Esophagus (tissue), 2 donors: ENCODE measurements around the gene ATP2B2. TPM values are rescaled to one million over a fixed set of nuclear protein-coding genes. Genes with fewer than 3 reads are reported as not detected.

Source experiments
- H3K27ac ChIP-seq, 2 donors: one replicate each; pipeline ENCODE4 v1.5.1; 2013; ENCODE audit warnings: low read depth in 2 of 2, mild to moderate bottlenecking in 2 of 2, inconsistent platforms in 1 of 2, low read length in 1 of 2, moderate library complexity in 1 of 2
- H3K27me3 ChIP-seq, 2 donors: one replicate each; pipeline ENCODE4 v1.6.1; 2013; ENCODE audit warnings: low read length in 2 of 2, control low read depth in 1 of 2, mild to moderate bottlenecking in 1 of 2; ENCODE audit not compliant: insufficient read depth in 2 of 2, control insufficient read depth in 1 of 2
- H3K36me3 ChIP-seq, 2 donors: one replicate each; pipeline ENCODE4 v1.6.1; 2013; ENCODE audit warnings: low read length in 1 of 2; ENCODE audit not compliant: control insufficient read depth in 2 of 2, insufficient read depth in 2 of 2
- H3K4me1 ChIP-seq, 2 donors: one replicate each; pipeline ENCODE4 v1.6.1; 2013; ENCODE audit warnings: low read length in 1 of 2; ENCODE audit not compliant: control insufficient read depth in 2 of 2, insufficient read depth in 2 of 2
- H3K4me3 ChIP-seq, 2 donors: one replicate each; pipeline ENCODE4 v1.5.1; 2013; ENCODE audit warnings: low read length in 2 of 2, mild to moderate bottlenecking in 2 of 2, low read depth in 1 of 2, moderate library complexity in 1 of 2
- H3K9me3 ChIP-seq, 2 donors: one replicate each; pipeline ENCODE4 v1.6.1; 2013; ENCODE audit warnings: mild to moderate bottlenecking in 2 of 2, low read depth in 1 of 2, low read length in 1 of 2, moderate library complexity in 1 of 2; ENCODE audit not compliant: control insufficient read depth in 2 of 2, insufficient read depth in 1 of 2
- WGBS, 2 donors: extraction: QIAGEN DNeasy Blood & Tissue Kit; methylation state at CpG; one replicate each; pipeline ENCODE4 v1.1.7; 2013; 5-methylcytosine and 5-hydroxymethylcytosine counted together
- polyA plus RNA-seq, 2 donors: library from polyadenylated mRNA; stranded (reverse); fragments of 200-250 nt; gene quantifications; one replicate each; pipeline ENCODE4 v1.2.3, GENCODE V29; 2013
- donor health status: healthy with polysubstance abuse.
- donor health status: Bipolar disorder and iron deficiency.

Gene ATP2B2
- polyA plus RNA-seq, 2 donors: 0.06 to 0.08 TPM

DNA sequence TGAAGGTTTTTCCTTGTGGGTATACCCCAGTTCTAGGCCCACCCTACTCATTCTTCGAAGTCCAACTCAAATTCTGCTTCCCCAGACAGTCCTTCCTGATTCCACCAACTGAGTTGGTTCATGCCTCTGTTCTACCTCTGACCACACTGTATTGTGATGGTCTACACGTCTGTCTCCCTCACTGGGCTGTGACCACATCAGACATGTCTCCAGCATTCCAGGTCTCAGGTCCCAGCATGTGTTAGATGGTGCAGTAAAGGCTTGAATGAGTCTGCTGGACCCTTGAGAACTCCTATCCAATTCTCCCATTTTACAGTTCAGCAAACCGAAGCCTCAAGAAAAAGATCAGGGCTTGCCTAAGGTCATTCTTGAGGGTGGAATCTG is 2.8 kb upstream of the ATP2B2 start:
- H3K4me1 ChIP-seq: peaks cover 0 to 4% of the 10 kb centered on the region in 2 donors
- no peaks in the 10 kb centered on the region for H3K9me3 ChIP-seq
- no peak overlapping the region for H3K27ac ChIP-seq
- H3K36me3 ChIP-seq: no peaks in the 10 kb centered on the region
- 73 to 78% methylated on average over 3 of the region's 3 CpGs for WGBS, 2 donors
- peaks cover 4 to 9% of the 10 kb centered on the region in 2 donors for H3K27me3 ChIP-seq
- no peak overlapping the region for H3K4me3 ChIP-seq

DNA sequence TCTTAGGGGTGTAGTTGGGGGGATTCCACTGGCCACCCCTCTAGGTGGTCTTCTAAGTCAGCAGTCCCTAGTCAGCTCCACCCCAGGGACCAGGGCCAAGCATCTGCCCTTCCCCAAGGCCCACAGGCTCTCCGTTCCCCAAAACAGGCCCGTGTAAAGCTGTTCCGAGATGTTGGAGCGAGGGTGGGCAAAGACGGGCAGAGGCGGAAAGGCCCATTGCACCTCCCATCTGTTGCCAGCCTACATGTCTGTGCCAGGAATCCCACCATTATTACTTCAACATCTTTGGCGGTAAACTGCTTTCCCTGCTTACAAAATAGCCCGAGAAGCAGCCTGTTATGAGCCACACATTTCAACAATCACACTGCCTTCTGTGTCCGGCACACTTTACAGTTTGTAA is 1.9 kb upstream of the ATP2B2 start:
- Histone ChIP-seq H3K36me3 (no peaks in the 10 kb centered on the region), H3K27me3 (peaks cover 4 to 9% of the 10 kb centered on the region in 2 donors), H3K27ac (no peak overlapping the region), H3K4me1 (peaks cover 0 to 4% of the 10 kb centered on the region in 2 donors), H3K4me3 (no peak overlapping the region), H3K9me3 (no peaks in the 10 kb centered on the region)
- 91 to 92% methylated on average over 9 of the region's 9 CpGs for WGBS, 2 donors

DNA sequence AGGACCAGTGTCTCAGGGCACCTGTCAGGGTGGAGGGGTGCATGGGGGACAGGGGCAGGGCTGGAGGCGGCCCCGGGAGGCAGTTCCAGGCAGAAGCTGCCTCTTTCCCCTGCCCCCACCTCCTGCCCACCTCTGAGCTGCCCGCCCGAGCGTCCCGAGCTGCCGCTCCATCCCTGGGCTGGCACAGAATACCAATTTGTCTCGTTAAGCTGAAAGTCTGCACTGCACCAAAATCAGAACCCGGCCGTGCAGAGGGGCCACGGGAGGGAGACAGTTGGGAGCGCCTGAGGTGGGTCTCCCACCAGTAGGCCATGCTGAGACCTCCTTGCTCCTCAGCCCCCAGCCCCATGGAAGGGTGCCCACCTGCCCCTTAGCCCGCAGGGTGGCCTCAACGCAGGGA is 1.3 kb upstream of the ATP2B2 start:
- no peaks in the 10 kb centered on the region for H3K9me3 ChIP-seq
- peaks cover 0 to 4% of the 10 kb centered on the region in 2 donors for H3K4me1 ChIP-seq
- H3K27ac ChIP-seq: no peak overlapping the region
- H3K4me3 ChIP-seq: no peak overlapping the region
- no peaks in the 10 kb centered on the region for H3K36me3 ChIP-seq
- WGBS, 2 donors: 81 to 87% methylated on average over 14 of the region's 14 CpGs
- peaks cover 4 to 9% of the 10 kb centered on the region in 2 donors for H3K27me3 ChIP-seq

DNA sequence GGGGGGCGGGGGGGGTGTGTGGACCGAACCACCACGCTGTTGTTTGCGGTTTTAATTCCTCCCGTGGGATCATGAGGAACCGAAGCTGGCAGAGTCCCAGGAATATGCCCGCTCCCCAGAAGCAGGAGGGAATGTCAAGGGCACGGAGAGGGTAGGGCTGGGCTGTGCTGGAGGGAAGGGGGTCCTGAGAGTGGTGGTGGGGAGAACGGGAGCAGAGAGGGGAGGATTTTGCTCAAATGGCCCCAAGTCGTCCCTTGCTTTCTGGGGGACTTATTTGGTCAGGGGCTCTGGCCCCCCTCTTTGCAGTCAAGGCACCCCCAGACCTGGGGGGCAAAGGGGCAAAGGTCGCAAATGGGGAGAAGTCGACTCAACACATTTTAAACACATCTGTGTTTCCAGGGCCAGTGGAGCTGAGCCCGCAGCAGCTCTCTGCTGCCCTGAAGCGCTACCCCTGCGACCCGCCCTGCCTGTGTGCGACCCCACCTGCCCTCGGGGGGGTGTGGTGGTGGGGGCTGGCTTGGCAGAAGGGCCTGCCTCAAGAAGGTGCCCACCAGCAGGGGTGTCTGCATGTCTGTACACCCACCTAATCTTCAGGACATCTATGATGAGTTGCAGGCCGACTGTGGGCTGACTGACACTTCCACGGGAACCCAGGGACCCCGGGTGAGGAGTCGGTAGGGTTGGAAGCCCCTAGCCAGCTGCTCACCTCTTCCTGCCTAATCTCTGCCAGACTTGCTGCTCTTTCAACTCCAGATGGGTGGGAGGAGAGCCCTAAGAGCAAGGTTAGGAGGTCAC is 602 bp upstream of the ATP2B2 start:
- Histone ChIP-seq H3K36me3 (no peaks in the 10 kb centered on the region), H3K9me3 (no peaks in the 10 kb centered on the region), H3K4me1 (peaks cover 0 to 4% of the 10 kb centered on the region in 2 donors), H3K27ac (no peak overlapping the region), H3K4me3 (peak overlapping the region in 1 of 2 donors; percentile 12), H3K27me3 (peaks cover 4 to 9% of the 10 kb centered on the region in 2 donors)
- 32 to 33% methylated on average over 20 to 22 of the region's 22 CpGs for WGBS, 2 donors

DNA sequence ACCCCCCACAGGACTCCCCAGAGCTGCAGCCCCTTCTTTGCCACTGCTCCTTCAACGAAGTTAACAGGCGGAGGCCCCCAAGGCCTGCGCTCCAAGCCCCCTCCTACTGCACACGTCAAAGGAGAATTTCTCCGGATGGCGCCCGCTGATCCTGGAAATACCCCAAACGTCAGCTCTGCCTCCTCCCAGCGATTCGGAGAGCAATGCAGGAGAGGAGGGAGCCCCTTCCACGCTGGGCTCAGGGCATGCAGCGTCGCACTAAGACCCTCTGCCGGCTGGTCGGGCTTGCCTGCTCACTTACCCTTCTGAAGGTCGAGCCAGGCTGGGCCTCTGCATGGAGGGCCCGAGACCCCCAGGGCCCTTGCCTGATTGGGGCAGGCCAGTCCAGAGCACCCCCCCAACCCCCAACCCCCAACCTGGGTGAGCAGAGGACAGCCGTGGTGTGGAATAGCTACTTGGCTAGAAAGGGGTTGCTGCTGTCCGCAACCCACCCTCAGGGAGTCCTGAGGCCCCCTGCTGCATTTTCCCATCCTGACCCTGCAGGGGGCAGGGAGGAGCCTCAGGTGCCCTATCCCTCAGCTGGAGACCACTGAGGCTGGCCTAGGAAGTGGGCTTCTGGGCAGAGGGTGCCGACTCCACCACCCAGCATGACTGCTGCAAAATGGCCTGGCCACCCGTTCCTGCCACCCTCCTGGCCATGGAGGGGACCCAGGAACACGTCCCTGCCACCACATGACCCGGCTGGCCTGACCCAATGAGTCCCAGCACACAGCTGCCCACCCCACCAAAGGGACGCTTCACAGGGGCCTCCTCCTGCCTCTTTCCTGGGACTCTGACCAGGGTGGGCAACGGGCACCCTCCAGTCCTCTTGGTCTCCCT is 976 bp downstream of the ATP2B2 start:
- H3K4me1 ChIP-seq: peaks cover 0 to 4% of the 10 kb centered on the region in 2 donors
- H3K9me3 ChIP-seq: no peaks in the 10 kb centered on the region
- H3K27ac ChIP-seq: no peak overlapping the region
- H3K4me3 ChIP-seq: no peak overlapping the region
- no peaks in the 10 kb centered on the region for H3K36me3 ChIP-seq
- 66% methylated on average over 24 to 25 of the region's 25 CpGs for WGBS, 2 donors
- H3K27me3 ChIP-seq: peaks cover 4 to 9% of the 10 kb centered on the region in 2 donors

DNA sequence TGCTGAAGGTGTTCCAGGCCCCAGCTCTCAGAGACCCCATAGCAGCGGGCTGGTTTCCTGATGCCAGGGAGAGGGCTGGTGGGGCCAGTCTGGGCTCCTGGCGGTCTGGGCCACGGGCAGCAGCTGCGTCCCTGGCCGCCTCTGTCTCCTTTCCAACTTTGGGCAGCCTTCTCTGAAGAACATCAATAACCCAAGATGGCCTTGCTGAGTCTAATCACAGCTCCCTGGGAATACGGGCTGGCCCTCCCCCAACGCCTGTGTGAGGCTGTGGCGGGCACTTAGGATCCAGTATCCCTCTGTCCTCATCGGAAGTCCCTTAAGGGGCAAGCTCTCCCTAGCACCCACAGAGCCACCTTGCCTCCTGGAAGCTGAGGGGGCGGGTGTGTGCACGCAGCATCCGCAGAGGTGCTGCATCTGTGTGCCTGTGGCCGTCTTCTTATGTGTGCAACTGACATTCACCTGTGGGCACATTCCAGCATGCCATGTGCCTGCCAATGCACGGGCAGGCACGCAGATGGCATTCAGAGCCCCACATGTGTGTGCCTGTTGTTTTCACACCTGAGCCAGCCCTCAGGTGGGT is 2.1 kb downstream of the ATP2B2 start:
- H3K9me3 ChIP-seq: no peaks in the 10 kb centered on the region
- H3K4me1 ChIP-seq: peaks cover 0 to 4% of the 10 kb centered on the region in 2 donors
- H3K27me3 ChIP-seq: peaks cover 4 to 9% of the 10 kb centered on the region in 2 donors
- WGBS, 2 donors: 55 to 63% methylated on average over 15 of the region's 15 CpGs
- H3K27ac ChIP-seq: no peak overlapping the region
- no peaks in the 10 kb centered on the region for H3K36me3 ChIP-seq
- H3K4me3 ChIP-seq: no peak overlapping the region

DNA sequence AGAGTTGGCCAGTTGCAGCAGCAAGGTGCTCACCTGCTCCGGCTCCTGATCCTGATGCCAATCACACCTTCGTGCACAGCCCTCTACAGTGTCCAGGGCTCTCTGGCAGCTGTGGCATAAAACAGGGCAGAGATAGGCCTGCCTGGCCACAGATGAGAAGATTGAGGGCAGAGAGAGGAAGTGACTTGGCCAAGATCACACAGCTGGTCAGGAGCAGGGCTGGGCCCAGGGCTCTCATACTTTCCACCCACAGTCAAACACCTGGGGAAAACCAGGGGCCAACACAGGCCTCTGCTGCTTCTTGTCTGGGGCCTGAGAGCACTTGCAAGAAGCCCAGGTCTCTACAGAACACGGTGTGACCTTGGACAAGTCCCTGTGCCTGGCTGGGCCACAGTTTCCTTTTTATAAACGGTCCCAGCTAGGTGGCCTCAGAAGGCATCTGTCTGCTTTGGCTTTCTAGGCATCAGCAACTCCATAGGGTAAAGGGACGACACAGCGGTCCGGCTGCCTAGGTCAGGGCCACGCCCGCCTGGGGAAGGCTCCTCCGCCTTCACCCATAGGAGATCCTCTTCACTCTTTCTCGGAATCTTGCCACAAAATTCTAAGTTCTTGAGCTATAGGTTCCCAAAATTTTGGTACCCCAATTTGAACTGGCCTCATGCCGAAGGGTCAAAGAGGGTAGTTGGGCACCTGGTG is 3.1 kb downstream of the ATP2B2 start:
- Histone ChIP-seq H3K36me3 (no peaks in the 10 kb centered on the region), H3K4me1 (peaks cover 0 to 4% of the 10 kb centered on the region in 2 donors), H3K27me3 (peaks cover 2 to 9% of the 10 kb centered on the region in 2 donors), H3K9me3 (no peaks in the 10 kb centered on the region), H3K4me3 (no peak overlapping the region), H3K27ac (no peak overlapping the region)
- 81 to 84% methylated on average over 12 of the region's 12 CpGs for WGBS, 2 donors

DNA sequence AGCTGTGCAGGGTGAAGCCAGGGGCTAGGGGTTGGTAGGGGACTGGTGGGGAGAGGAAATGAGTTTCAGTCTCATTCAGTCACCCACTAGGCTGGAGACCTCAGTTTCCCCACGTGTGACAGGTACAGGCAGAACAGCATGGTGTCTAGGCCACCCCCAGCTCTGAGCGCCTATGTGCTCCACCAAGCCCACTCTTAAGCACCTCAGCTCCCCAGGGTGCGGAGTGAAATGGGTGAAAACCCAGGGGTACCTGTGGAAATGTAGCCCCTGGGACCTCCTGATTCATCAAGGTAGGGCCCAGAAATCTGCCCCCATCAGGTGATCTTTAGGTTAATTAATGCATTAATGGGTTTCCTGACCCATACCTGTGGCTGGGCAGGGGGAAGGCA is 3.7 kb downstream of the ATP2B2 start:
- WGBS, 2 donors: 73 to 79% methylated on average over 3 of the region's 3 CpGs
- H3K36me3 ChIP-seq: no peaks in the 10 kb centered on the region
- H3K27me3 ChIP-seq: peaks cover 0 to 9% of the 10 kb centered on the region in 2 donors
- H3K4me1 ChIP-seq: peaks cover 0 to 4% of the 10 kb centered on the region in 2 donors
- H3K27ac ChIP-seq: no peak overlapping the region
- H3K4me3 ChIP-seq: no peak overlapping the region
- H3K9me3 ChIP-seq: no peaks in the 10 kb centered on the region
